Right lobe of liver (tissue), 4 donors: Measurements from ENCODE around the gene MTARC1.

Experiments used
- CTCF ChIP-seq, 4 donors: fragments of 200-600 bp in 3 of 4; fragments of 450-650 bp in 1 of 4; IDR thresholded peaks; one replicate each; pipeline versions ENCODE4 v1.5.1 to v1.8.0; 2016 to 2022; ENCODE audit warnings: antibody characterized with exemption in 4 of 4, mild to moderate bottlenecking in 2 of 4
- POLR2A ChIP-seq: fragments of 450-650 bp; IDR thresholded peaks from one replicate; pipeline ENCODE4 v1.6.1; 2017; ENCODE audit warnings: antibody characterized with exemption, mild to moderate bottlenecking
- donor health status: DM: no; HTN: no; CAD: no.
- donor health status: DM: no; HTN: no; CAD: no.
- donor health status: DM: no; HTN: yes; CAD: no.

- TF ChIP-seq CTCF (IDR thresholded peaks at IDR 0.05) (no peak), POLR2A (no peak)
Observed at GRCh38 chr1:220785166-220786056, 1.3 kb upstream of the MTARC1 start.
